NOMO-1 treated with DMSO at 0.1 percent for 48 hours (cell line): Measurements from ENCODE around the gene UMPS.

Experiments used
- DNase-seq: peaks from one replicate; lab custom pipeline; 2025; ENCODE audit not compliant: unreplicated experiment; lab: John Stamatoyannopoulos, UW

Gene UMPS

DNA sequence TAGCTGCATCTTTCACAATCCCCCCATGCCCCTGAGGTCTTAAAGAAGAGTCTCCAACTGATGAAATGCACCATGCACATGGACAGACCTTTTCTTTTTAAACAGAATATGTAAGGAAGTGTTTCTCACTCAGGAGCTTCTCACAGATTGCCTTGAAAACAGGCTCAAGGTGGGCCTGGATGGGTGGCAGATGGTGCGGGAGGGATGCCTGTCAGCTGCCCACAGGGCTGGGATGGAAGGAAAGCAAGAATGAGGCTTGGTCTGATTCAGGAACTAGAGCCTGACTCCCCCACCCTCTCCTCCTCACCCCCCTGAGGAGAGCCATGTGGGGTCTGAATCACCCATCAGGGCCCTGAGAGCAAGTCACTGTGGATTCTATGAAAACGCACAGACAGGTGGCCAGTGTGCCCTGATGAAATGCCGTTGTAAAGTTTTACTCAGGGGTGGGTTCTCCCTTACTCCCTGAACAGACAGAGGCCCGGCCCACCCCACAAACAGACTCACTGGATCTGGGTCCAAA, 67.2 kb downstream of the UMPS start:
- DNase-seq = no peak
